Left renal pelvis (tissue), 4 donors: ENCODE results near the gene CPNE4. TPM values are rescaled to one million over a fixed set of nuclear protein-coding genes. Genes with fewer than 3 reads are reported as not detected.
"Not testable (repeated sequence)": the region's sequence is repeated elsewhere in the genome, so short reads cannot be mapped to it uniquely, and the experiment has no call there.

ENCODE experiments used
- DNase-seq, 4 donors: peaks; one replicate each; pipeline ENCODE4 v3.0.0-alpha.2; 2013; ENCODE audit warnings: low read depth in 4 of 4, low spot score in 3 of 4
- polyA plus RNA-seq, 4 donors: library from polyadenylated mRNA; unstranded; fragments of 120-200 nt; gene quantifications; one replicate each; pipeline ENCODE4 v1.2.1, GENCODE V29; 2013; ENCODE audit not compliant: insufficient read length in 4 of 4

The CPNE4 gene
- under 1 TPM; 0.35 to 0.74 (median 0.62) TPM for polyA plus RNA-seq

DNA sequence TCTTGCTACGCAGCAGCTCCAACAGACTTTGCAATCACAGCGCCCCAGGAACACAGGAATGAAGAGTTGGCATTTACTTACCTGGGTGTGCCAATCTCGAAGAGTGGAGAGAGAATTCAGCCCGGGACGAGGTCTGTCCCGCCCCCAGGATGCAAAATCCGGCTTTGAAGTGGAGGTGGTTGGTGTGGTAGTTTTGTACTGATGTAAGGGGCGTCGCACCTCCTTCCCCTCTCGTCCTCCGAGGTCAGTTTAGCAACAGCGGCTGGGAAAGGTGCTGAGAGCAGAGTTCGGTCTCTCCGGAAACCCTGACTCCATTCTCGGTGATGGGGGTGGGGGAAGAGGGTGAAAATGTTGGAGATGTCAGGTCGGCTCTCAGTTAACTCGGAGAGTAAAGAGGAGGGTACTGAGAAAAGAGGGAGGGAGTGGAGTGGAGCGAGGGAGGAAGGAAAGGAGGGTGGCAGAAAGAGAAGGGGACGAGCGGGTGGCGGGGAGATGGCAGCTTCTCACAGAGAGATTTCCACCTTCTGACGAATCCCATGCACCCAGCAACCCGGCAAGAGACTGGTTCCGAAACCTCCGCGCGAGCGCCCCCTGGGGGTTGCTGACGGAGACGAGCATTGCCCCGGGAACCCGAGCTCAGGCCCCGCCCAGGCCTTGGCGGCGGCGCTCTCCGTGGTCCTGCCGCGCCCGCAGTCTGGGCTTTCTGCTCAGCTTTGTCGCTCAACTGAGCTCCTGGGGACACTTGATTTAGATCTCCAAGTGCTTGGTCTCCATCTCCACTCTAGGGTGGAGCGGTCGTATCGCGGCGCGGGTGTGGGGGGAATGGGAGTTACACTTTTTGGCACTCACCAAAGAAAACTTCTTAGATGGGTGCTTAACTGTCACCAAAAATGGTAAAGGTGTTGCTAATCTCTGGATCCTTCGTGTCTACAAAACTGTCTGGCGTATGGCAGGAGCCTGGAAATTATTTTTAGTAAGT is at the start of gene CPNE4:
CPNE4 (minus strand) TSS at position 529 of the 979 bp plus-strand sequence.
- peak; percentile 64 to 76 (median 72) for DNase-seq

DNA sequence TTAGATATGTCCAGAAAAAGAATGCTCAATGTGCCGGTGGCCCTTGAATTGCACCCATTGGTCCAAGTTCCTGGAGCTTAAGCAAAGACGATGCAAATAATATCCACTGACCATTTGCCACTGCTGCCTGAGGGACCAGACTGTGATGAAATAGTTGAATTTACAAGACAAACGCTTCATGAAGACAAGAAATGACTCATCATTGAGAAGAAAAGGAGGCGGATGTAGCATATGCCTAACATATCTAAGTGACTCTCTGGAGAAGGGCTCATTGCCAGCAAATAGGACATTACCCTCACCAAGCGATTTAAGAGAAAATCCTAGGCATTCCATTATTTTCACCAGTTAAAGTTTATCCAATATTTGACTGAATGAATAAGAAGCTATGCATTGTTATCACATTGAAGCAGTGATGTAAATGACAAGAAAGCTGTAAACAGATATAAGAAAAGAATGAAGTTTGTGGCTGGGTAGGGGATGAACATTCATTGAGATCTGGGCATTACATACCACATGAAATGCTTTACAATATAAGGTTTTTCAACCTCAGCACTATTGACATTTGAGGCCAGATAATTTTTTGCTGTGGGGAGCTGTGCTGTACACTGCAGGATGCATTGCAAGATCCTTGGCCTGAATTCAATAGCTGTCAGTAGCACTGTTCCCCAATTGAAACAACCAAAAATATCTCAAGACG is 48.9 kb upstream of the CPNE4 start:
- no peak for DNase-seq

DNA sequence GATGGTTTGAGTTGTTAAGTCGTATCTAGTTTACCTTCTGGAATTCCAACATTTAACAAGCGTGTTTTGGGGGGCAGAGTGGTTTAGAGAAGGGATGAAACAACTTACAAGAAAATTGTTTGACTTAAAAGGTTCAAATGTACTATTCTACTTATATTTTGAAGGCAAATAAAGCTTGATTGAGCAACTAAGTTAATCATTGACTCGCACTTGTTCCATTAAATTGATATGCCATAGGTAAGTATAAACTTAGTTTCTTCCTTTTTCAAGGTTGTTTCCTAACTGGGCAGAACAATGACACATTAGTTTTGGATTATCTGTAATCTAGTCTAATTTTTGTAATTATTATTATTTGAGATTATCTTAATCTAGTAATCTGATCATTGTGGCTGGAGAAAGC is 48.3 kb upstream of the CPNE4 start:
- no peak for DNase-seq

DNA sequence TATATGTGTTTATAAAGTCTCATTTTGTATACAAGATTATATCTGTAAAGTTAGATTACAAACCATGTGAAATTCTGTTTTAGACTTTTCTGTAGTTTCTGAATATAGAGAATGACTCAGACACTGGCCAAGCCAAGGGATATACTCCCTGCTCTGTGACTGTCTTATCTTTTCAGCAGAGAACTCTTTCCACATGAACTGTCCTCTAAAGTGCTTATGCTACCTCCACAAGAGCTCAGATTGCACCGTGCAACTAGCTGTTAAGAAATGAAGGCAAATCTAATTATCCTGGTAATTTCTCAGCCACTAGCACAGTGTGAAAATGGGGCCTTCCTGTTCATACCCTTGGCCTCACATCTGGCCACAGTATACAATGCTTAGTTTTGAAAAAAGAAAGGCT is 44.3 kb upstream of the CPNE4 start:
- DNase-seq: no peak

DNA sequence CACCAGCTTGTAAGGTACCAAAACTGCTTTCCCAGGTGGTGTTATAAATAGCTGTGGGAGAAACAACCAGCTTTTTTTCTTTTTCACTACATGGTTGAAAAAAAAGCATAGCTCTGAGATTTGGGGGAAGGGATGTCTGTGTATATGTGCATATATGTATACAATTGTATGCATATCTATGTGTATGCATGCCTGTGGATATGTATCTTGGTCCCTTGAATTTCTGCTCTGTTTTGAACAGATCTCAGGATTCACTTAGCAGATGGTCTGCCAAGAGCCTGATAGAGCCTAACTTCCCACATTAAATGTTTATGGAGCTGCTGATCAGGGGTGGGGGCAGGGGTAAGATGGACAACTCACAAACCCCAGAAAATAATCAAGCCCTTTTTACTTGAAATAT is 39.0 kb upstream of the CPNE4 start:
- DNase-seq: no peak

DNA sequence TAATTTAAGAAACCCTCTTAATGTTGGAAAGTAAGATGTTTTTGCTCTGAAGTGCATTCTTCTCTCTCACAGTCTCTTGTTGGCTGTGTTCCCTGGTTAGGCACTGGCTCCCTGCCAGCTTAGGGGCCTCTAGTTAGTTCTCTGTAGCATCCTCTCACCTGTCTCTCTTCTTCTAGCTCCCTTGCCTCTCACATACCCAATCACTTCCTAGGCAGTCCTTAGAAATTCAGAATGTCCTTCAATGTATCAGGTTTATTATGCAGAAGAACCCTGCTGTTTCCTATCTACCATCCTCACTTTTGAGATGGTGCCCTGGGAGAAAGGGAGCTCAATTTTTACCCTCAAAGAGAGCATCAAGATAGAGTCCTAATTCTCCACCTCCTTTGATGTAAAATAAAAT is 36.2 kb upstream of the CPNE4 start:
- DNase-seq: no peak

GRCh38 chr3:132064114-132064513 is 29.3 kb upstream of the CPNE4 start:
- DNase-seq: no peak

DNA sequence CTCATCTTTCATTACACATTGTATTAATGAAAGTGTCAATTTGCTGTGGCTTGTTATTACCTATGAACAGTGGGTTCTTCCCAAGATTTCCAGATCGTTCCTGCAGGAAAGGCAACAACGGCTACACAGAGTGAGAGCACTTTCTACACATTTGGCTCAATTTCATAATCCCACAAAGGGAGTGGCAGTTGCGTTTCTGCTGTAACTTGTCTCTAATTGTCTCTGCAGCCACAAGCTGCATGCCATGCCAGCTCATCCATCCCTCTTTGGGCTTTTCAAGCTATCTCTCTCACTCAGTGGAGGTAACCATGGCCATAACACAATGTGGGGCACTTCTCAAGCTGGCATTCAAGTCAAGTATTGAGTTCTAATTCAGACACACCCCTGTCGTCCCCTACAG is 27.7 kb upstream of the CPNE4 start:
- DNase-seq: no peak

DNA sequence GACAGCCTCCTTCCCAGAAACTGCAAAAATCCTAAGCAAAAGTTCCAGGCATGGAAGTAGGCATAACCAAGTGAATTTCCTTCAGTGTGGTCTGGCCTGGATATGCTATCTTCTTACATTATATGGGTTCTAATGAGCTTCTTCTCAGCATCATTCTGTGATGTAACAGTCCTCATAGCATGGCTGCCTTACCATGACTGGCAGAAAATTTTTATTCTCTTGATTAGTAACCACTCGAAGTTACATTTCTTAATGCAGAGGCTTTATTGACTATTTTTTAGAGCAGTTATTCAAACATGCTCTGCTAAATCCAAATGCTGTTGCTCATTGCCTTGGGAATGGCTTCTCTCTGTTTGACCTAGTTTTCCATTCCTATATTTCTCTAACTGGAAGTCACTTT is 21.1 kb upstream of the CPNE4 start:
- DNase-seq: no peak

GRCh38 chr3:132047209-132047608 is 12.4 kb upstream of the CPNE4 start:
- no peak for DNase-seq

DNA sequence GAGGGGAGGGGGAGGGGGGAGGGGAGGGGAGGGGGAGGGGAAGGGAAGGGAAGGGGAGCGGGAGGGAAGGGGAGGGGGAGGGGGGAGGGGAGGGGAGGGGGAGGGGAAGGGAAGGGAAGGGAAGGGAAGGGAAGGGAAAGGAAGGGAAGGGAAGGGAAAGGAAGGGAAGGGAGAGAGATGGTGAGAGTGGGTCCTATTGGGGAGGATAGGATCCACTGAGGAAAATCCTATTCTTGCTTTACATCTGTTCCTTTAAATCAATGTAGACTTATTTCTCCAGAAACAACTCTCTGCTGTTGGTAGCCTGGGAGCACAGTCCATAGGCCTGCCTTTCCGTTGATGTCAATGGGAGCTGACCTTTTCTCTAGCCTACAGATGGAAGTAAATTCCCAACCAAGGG is 10.1 kb upstream of the CPNE4 start:
- DNase-seq: not testable (repeated sequence)

DNA sequence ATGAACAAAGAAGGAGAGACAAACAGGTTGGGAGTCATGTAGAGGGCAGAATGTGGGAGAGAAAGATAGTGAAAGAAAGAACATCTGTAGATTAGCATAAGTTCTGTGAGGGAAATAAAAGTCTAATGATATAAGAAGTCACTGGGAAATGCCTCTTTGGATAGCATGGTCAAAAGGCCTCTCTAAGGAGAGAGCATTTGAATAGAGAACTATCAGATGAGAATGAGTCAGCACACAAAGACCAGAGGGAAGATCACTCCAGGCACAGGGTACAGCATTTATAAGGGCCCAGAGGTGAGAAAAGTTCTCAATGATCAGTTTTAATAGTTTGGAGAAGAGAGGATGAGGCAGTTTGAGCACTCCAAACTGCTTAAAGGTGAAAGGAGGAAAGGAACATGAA is 7.9 kb upstream of the CPNE4 start:
- no peak for DNase-seq

- DNase-seq: no peak
Measured at GRCh38 chr3:132038198-132038825, 3.5 kb upstream of the CPNE4 start.

DNA sequence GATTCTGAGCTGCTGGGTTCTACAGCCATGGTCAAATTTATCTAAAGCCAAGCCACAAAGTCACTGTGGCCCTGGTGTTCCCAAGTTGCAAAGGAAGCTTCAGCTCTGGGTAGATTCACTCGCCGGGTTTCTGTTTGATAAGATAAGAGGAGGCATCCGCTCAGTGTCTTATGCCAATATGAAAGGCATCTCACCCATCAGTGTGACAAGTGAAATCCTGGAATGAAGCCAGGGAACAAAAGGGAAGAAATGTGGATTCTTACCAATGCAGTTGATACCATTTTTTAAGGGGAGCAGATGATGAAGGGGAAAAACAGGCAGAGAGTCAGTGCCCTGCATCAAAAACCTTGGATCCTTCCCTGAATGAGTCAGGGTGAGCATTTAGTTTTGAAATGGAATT is 2.8 kb upstream of the CPNE4 start:
- no peak for DNase-seq

DNA sequence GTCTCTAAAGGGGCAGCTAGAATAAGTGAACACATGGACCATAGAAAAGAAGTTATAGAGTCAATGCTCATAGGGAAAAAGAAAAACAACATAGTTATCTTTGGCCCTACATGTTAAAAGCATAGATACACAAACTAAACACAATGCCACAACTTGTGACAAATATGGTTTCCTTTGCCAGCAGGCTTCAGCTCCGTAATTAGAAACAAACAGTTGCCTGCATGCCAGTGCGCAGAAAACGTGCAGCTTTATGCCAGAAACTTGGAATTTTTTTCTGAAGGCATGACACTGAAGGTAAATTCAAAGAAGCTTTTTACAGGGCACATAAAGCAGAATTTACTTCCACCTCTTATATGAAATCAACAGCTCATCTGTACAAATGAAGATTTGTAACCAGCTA is 2.2 kb upstream of the CPNE4 start:
- no peak for DNase-seq

- no peak for DNase-seq
Measured at GRCh38 chr3:132034097-132034485, 723 bp downstream of the CPNE4 start.

DNA sequence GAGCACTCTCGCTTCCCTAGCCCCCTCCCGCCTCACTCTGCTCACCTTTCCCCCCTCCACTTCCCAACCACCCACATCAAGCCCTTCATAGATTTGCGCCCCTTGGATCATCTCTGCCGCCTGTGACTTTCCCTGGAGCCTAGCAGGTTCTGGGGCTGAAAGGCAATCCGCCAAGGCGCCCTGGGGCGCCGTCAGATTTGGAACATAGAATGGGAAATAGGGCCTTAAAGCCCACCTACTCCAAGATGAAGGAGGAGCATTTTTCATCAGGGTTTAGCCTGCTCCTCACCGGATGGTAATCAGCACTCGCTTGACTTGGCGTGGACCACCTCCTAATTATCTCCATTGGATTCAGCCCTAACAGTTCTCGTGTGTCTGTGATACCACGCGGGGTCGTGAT is 1.3 kb downstream of the CPNE4 start:
- DNase-seq: no peak

GRCh38 chr3:132032959-132033358 is 1.9 kb downstream of the CPNE4 start:
- no peak for DNase-seq

GRCh38 chr3:132029182-132029902 is 5.5 kb downstream of the CPNE4 start:
- peak; percentile 46 to 70 (median 60) for DNase-seq

GRCh38 chr3:132022914-132023313 is 11.9 kb downstream of the CPNE4 start:
- no peak for DNase-seq

GRCh38 chr3:132020058-132020457 is 14.8 kb downstream of the CPNE4 start:
- DNase-seq: no peak
